Thymus (tissue), 11 donors: ENCODE measurements around the gene SAP30L. TPM values are rescaled to one million over a fixed set of nuclear protein-coding genes. Genes with fewer than 3 reads are reported as not detected.

Source experiments
- DNase-seq, 9 donors: peaks; one replicate each; pipeline ENCODE4 v3.0.0-alpha.2; 2013; ENCODE audit warnings: low spot score in 9 of 9, low read depth in 6 of 9, missing footprints in 1 of 9
- H3K27ac ChIP-seq, 2 donors: one replicate each; pipeline ENCODE4 v1.5.1; 2013; ENCODE audit warnings: control low read depth in 1 of 2, low read depth in 1 of 2, low read length in 1 of 2, mild to moderate bottlenecking in 1 of 2, moderate library complexity in 1 of 2
- H3K27me3 ChIP-seq, 2 donors: one replicate each; pipeline ENCODE4 v1.5.1; 2013; ENCODE audit warnings: low read length in 1 of 2; ENCODE audit not compliant: control insufficient read depth in 2 of 2, insufficient read depth in 1 of 2
- H3K36me3 ChIP-seq, 2 donors: one replicate each; pipeline ENCODE4 v1.5.1; 2013; ENCODE audit warnings: low read length in 1 of 2, mild to moderate bottlenecking in 1 of 2, moderate library complexity in 1 of 2; ENCODE audit not compliant: control insufficient read depth in 2 of 2, insufficient read depth in 2 of 2
- H3K4me1 ChIP-seq, 2 donors: one replicate each; pipeline ENCODE4 v1.5.1; 2013; ENCODE audit warnings: low read length in 2 of 2; ENCODE audit not compliant: control insufficient read depth in 2 of 2, insufficient read depth in 2 of 2
- H3K4me3 ChIP-seq, 2 donors: one replicate each; pipeline ENCODE4 v1.5.1; 2013; ENCODE audit warnings: low read length in 2 of 2, control low read depth in 1 of 2, mild to moderate bottlenecking in 1 of 2
- H3K9me3 ChIP-seq, 2 donors: one replicate each; pipeline ENCODE4 v1.5.1; 2013; ENCODE audit warnings: low read length in 1 of 2, mild to moderate bottlenecking in 1 of 2; ENCODE audit not compliant: control insufficient read depth in 2 of 2, insufficient read depth in 1 of 2
- WGBS: extraction: QIAGEN DNeasy Blood & Tissue Kit; methylation state at CpG from one replicate; pipeline ENCODE4 v1.1.7; 2013; 5-methylcytosine and 5-hydroxymethylcytosine counted together
- polyA plus RNA-seq: library from polyadenylated mRNA; stranded (reverse); fragments of 200-250 nt; gene quantifications from one replicate; pipeline ENCODE4 v1.2.3, GENCODE V29; 2013
- total RNA-seq: library from RNA; stranded (reverse); fragments of 120-200 nt; gene quantifications from one replicate; pipeline ENCODE4 v1.2.4, GENCODE V29; 2013
- donor health status: healthy.

Gene SAP30L
- total and polyA plus RNA-seq, 2 donors = 29.0 to 33.1 TPM

DNA sequence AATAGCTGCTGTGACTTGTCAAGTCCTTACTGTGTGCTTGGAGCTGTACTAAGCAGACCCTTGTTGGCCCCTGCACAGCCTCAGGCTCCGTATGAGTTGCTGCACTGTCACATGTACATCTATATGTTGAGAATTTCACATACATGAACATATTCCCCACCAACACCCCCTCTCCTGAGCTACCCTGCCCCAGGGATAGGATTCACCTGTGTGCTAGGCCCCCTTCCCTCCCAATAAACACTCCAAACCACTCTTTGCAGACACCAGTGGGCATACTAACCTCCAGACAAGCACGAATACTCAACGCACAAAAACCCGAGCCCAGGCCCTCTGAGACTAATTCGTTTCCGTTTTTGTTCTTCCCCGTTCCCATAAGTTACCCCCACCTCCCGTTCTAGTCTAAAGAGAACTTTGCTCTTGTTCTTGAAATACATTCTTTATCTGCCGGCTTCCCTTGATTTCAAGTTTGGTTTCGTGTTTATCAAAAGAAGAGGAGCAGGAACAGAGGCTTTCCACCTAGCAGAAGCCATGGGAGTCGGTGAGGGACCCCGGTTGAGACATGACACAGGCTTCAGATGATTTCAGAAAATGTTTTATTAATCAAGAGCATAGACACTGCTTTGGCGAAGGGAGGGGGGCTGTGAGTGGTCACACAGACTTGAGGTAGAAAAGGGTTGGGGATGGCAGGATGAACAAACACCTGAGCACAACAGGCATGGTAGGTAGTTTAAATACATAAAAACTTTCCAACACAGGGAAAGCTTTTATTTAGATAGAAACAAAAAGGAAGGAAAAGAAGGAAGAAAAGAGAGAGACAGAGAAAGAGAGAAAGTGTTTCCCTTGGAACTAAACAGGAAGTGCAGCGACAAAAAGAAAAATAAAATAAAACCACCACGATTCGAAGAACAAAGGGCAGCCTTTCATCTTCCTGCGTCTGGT, 28.9 kb downstream of the SAP30L start:
- WGBS = 5% methylated on average over 17 of the region's 17 CpGs
- peaks cover 1 to 18% of the 10 kb centered on the region in 2 donors for H3K9me3 ChIP-seq
- no peak overlapping the region for H3K27ac ChIP-seq
- H3K36me3 ChIP-seq = no peaks in the 10 kb centered on the region
- peaks cover 81 to 100% of the 10 kb centered on the region in 2 donors for H3K27me3 ChIP-seq
- no peak overlapping the region for H3K4me3 ChIP-seq
- H3K4me1 ChIP-seq = peaks cover 6 to 31% of the 10 kb centered on the region in 2 donors
- DNase-seq = no peak

DNA sequence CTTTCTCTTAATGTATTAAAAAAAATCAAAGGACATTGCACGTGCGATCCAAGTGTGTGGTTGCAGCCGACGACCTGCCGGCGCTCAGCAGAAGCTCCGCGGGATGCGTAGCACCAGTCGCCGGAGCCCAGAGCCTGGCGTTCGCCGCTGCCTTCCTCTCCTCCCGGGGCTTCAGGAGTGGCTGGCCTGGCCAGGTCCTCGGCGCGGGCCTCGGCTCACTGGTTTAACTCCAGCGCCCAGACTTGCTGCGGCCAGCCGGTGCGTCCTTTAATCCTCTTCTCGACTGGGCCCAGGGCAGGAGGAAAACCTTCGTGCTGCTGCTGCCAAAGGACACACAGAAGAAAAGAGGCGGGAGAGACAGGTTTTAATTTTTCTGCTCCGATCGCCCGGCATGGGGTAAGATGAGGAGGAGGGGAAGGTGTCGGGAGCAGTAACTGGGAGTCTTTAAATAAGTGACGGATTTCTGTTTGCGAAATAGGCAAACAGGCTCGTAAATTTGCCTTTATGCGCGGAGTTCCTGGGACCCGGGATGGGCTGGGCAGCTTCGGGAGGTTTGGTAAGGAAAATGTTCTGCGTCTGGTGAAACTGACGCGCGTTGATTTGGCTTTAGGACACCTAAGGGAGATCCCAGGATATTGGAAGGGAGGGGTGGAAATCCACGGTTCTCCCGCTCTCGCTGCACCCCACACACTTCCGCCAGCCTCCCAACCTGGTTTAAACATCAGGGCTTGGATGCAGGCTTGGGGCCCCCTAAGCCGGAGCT, 30.0 kb downstream of the SAP30L start:
- Histone ChIP-seq H3K9me3 (peaks cover 3 to 18% of the 10 kb centered on the region in 2 donors), H3K4me1 (peaks cover 6 to 31% of the 10 kb centered on the region in 2 donors)
- 6% methylated on average over 46 of the region's 46 CpGs for WGBS

DNA sequence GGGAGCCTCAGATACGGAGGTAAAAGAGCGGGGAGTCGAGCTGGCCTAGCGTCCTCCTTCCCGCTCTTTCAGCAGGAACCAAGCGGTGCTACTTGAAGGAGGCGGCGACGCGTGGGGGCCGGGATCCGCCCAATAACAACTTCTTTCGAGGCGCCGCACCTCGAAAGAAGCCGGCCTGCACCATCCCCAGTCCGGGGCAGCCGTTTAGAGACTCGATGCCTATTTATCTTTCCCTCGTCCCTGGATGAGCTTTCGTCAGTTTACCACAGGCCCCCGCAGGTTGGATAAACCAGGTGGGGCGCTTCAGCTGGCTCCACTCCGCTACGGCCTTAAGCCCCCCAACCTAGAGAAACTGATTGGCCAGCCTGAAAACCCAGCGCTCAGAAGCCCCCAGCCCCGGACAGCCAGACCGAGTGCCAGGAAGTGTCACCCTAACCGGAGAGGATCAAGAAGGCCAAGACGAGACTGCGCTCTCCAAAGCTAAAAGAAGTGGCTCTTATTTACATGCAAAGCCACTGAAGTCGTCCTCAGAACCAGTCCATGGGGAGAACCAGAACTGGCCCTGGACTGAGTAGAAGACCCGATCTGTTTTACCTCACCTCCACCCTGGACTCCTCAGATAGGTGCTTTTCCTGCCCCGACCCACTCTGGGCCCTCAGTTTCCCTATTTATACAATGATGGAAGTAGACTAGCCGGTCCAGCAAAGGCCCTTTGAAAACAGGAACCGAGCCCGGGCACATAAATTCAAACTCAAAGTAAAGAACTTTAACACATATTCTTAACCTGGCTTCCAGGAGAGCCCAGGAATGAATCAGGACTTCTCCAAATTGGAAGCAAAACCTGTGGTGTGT, 30.8 kb downstream of the SAP30L start:
- no peak for DNase-seq
- no peak overlapping the region for H3K4me3 ChIP-seq
- peaks cover 85 to 100% of the 10 kb centered on the region in 2 donors for H3K27me3 ChIP-seq
- peaks cover 3 to 18% of the 10 kb centered on the region in 2 donors for H3K9me3 ChIP-seq
- H3K36me3 ChIP-seq = no peaks in the 10 kb centered on the region
- WGBS = 6% methylated on average over 38 of the region's 38 CpGs
- H3K27ac ChIP-seq = no peak overlapping the region
- peaks cover 6 to 31% of the 10 kb centered on the region in 2 donors for H3K4me1 ChIP-seq

More for the DNA sequence above, 30.0 kb downstream of the SAP30L start:
- Histone ChIP-seq H3K27me3 (peaks cover 84 to 100% of the 10 kb centered on the region in 2 donors), H3K4me3 (no peak overlapping the region), H3K27ac (no peak overlapping the region), H3K36me3 (no peaks in the 10 kb centered on the region)
- DNase-seq = no peak

DNA sequence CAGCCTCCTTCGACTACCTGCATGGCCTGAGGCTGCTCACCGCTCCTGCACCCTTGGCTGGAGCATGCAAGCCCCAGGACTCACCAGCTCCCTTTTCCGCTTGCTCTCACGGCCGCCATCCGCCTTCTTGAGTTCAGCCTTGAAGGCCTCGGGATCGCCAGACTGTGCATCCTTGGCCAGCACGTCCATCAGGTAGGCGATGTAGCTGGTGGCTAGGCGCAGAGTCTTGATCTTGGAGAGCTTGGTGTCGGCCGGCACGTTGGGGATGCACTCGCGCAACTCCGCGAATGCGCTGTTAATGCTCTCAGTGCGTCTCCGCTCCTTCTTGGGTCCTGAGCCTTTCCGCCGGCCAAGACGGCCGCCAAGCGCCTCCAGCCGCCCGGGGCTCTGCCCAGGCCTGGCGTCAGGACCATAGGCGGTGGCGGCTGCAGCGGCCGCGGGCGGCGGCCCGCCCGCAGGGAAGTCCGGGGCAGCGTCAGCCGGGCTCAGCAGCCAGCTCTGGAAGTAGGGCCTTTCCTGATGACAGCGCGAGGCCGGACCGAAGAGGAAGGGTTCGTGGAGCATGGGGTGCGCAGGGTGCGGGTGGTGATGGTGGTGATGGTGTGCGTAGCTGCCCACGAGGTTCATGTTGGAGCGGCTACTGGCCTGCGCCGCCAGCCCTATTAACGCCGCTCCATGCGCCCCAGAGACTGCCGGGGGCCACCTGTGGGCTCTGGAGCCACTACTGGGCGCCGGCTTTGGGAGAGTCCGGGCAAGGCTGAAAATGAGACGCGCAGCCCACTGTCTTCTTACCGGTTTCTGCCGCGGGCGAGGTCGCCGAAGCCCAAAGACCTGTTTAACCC, 31.8 kb downstream of the SAP30L start:
- peak overlapping the region in 1 of 2 donors; percentile 13 for H3K4me3 ChIP-seq
- peaks cover 6 to 31% of the 10 kb centered on the region in 2 donors for H3K4me1 ChIP-seq
- no peaks in the 10 kb centered on the region for H3K36me3 ChIP-seq
- no peak for DNase-seq
- WGBS = 4% methylated on average over 68 of the region's 68 CpGs
- peaks cover 87 to 100% of the 10 kb centered on the region in 2 donors for H3K27me3 ChIP-seq
- H3K27ac ChIP-seq = no peak overlapping the region
- peaks cover 3 to 17% of the 10 kb centered on the region in 2 donors for H3K9me3 ChIP-seq

DNA sequence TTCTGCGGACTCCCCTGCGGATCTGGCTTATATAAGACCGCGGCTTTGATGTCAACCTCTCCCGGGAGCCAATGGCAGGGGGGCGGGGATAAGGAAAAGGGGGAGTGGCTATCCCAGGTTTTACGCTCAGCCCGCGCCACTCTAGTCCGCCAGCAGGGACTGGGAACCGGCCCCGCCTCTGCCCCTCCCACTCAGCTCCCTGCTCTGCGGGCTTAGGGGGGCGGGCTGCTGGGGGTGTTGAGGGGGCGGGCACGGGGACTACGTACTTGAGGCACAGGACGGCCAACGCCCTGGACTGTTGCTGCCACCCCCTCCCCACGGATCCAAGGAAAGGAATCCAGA, 32.4 kb downstream of the SAP30L start, which contains the start of gene HAND1:
Gene HAND1 (minus strand): TSS at position 4 of the 342 bp plus-strand sequence. CDS start 219 bp downstream, outside the sequence.
- Histone ChIP-seq H3K9me3 (peaks cover 3 to 13% of the 10 kb centered on the region in 2 donors), H3K4me3 (peak within 1 kb of the TSS in 1 of 2 donors; percentile 13), H3K4me1 (peaks cover 6 to 28% of the 10 kb centered on the region in 2 donors), H3K36me3 (no peaks in the 10 kb centered on the region), H3K27ac (no peak within 1 kb of the TSS), H3K27me3 (peaks cover 88 to 100% of the 10 kb centered on the region in 2 donors)
- no peak for DNase-seq
- WGBS = 5% methylated on average over 20 of the region's 20 CpGs

DNA sequence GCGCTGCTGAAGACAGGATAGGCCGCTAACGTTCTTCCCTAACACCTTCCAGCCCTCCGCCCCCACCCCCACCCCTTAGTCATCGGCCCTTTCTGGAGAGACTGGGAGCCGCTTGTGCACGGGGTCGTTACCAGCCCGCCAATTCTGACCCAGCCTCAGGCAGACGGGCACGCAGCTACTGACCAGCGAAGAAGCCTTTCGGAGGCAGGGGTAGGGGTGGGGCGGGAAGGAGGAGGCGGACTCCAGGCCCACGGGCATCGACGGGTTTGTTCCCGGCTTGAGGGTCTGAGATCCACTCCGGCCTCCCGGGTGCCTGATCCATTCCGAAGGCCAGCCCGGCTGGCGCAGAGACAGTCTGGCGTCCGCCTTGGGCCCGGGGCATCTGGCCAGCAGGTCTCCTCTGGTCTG, 33.0 kb downstream of the SAP30L start:
- peaks cover under 1 to 23% of the 10 kb centered on the region in 2 donors for H3K4me1 ChIP-seq

DNA sequence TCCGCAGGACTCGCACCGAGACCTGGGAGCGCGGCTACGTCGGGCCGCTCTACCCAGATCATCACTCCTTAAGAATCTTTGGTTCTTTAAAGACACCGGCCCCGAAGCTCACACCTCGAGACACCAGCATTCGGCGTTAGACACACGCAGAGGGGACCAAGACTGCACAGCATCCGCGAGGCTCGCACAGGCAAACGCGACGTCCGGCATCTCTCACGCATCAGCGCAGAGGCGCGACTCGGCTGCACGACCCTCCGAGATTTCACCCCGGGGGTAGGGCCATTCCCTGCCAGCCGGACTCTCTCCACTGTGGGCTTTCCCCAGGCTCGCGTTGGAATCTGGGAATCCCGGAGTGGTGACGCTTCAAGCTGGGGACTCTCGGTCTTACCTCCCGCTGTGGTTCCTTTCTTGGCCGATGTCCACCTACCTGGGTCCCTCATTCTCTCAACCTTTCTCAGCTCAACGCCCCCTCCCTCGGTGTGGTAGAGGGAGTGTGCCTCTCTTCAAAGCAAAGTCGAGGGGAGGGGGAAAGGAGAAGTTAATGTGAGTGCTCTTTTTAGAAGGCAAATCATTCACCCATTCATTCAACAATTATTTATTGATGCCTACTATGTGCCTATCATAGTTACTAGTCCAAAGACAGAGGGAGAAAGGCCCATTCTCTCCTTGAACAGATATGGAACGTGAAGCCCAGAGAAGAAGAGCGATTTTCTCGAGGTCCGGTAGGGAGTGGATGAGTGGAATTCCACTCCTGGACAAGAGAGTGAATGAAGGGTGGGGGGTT, 33.6 kb downstream of the SAP30L start:
- peaks cover 0 to 21% of the 10 kb centered on the region in 2 donors for H3K4me1 ChIP-seq
- 4% methylated on average over 44 of the region's 44 CpGs for WGBS
- H3K27me3 ChIP-seq = peaks cover 88 to 100% of the 10 kb centered on the region in 2 donors
- DNase-seq = no peak
- H3K9me3 ChIP-seq = peaks cover 3 to 7% of the 10 kb centered on the region in 2 donors
- H3K36me3 ChIP-seq = no peaks in the 10 kb centered on the region
- H3K4me3 ChIP-seq = no peak overlapping the region
- no peak overlapping the region for H3K27ac ChIP-seq

More for the DNA sequence above, 33.0 kb downstream of the SAP30L start:
- H3K9me3 ChIP-seq = peaks cover 3 to 7% of the 10 kb centered on the region in 2 donors
- 8% methylated on average over 27 of the region's 27 CpGs for WGBS
- DNase-seq = no peak
- H3K36me3 ChIP-seq = no peaks in the 10 kb centered on the region
- no peak overlapping the region for H3K27ac ChIP-seq
- peaks cover 88 to 100% of the 10 kb centered on the region in 2 donors for H3K27me3 ChIP-seq
- no peak overlapping the region for H3K4me3 ChIP-seq
